Spleen (tissue), 11 donors: Measurements from ENCODE around the gene NAGA. TPM values are rescaled to one million over a fixed set of nuclear protein-coding genes. Genes with fewer than 3 reads are reported as not detected.

Experiments
- DNase-seq: peaks from one replicate; pipeline ENCODE4 v3.0.0-alpha.2; 2020
- H3K27ac ChIP-seq, 8 donors: fragments of 200-600 bp; sonication (generic) in 7 of 8; 1 replicate in 4 of 8; 2 replicates in 4 of 8; pipeline versions ENCODE4 v1.5.0 to v1.8.0; 2016 to 2021; ENCODE audit warnings: inconsistent platforms in 4 of 8, mild to moderate bottlenecking in 4 of 8, moderate library complexity in 1 of 8
- H3K27me3 ChIP-seq, 7 donors: fragments of 200-600 bp; sonication (generic) in 6 of 7; replicated peaks in 1 of 7; 1 replicate in 4 of 7; 2 replicates in 3 of 7; pipeline versions ENCODE4 v1.5.0 to v1.8.0; 2016 to 2021; ENCODE audit warnings: inconsistent platforms in 3 of 7, mild to moderate bottlenecking in 1 of 7
- H3K36me3 ChIP-seq, 6 donors: fragments of 200-600 bp; sonication (generic) in 5 of 6; 1 replicate in 4 of 6; 2 replicates in 2 of 6; pipeline versions ENCODE4 v1.5.0 to v1.8.0; 2016 to 2021; ENCODE audit warnings: inconsistent platforms in 2 of 6
- H3K4me1 ChIP-seq, 6 donors: fragments of 200-600 bp; sonication (generic) in 5 of 6; 1 replicate in 3 of 6; 2 replicates in 3 of 6; pipeline versions ENCODE4 v1.5.0 to v1.8.0; 2016 to 2021; ENCODE audit warnings: inconsistent platforms in 3 of 6
- H3K4me3 ChIP-seq, 8 donors: fragments of 200-600 bp; sonication (generic) in 7 of 8; 1 replicate in 4 of 8; 2 replicates in 4 of 8; pipeline versions ENCODE4 v1.5.0 to v1.8.0; 2016 to 2021; ENCODE audit warnings: inconsistent platforms in 4 of 8, mild to moderate bottlenecking in 4 of 8, moderate library complexity in 2 of 8
- H3K9me3 ChIP-seq, 8 donors: fragments of 200-600 bp; sonication (generic) in 7 of 8; 1 replicate in 4 of 8; 2 replicates in 4 of 8; pipeline versions ENCODE4 v1.5.0 to v1.8.0; 2016 to 2021; ENCODE audit warnings: inconsistent platforms in 4 of 8
- POLR2A ChIP-seq, 3 donors: fragments of 450-650 bp; IDR thresholded peaks; one replicate each; pipeline ENCODE4 v1.5.1; 2017; ENCODE audit warnings: antibody characterized with exemption in 3 of 3, mild to moderate bottlenecking in 1 of 3
- POLR2AphosphoS5 ChIP-seq, 3 donors: sonication (generic); formaldehyde crosslinking; IDR thresholded peaks; one replicate each; pipeline ENCODE4 v1.5.1; 2017; ENCODE audit warnings: antibody characterized with exemption in 3 of 3
- WGBS, 5 donors: extraction: QIAGEN DNeasy Blood & Tissue Kit in 3 of 5; methylation state at CpG; one replicate each; pipeline versions ENCODE4 v1.1.5 to v1.1.7; 2013 to 2018; 5-methylcytosine and 5-hydroxymethylcytosine counted together
- intact Hi-C: fragments of 100-400 bp; cut with DNase I; formaldehyde crosslinking; loops from one replicate; pipeline ENCODE4 v1.15.0; 2023; ENCODE audit warnings: low total_unique reads
- polyA plus RNA-seq, 3 donors: library from polyadenylated mRNA; stranded (reverse); fragments of 200-250 nt; gene quantifications; one replicate each; pipeline ENCODE4 v1.2.1, GENCODE V29; 2013
- total RNA-seq, 7 donors: library from RNA; depleted of rRNA in 3 of 7; stranded (reverse); fragments of >200 nt in 3 of 7; fragmentation: NEBNext Ultra II Directional in 4 of 7; extraction: Animal tissue kit (Norgen Biotek cat#: 25700) in 4 of 7; gene quantifications; one replicate each; pipeline versions ENCODE4 v1.1.0 to v1.2.1, GENCODE V29; 2016 to 2021
- TF ChIP-seq, protein P1 (sequence below), 11 experiments: fragments of 200-600 bp in 7 of 11; fragments of 450-650 bp in 4 of 11; sonication (generic) in 4 of 11; IDR thresholded peaks in 8 of 11; conservative IDR thresholded peaks in 3 of 11; 1 replicate in 7 of 11; 2 replicates in 4 of 11; pipeline versions ENCODE4 v1.4.0 to v1.8.0; 2016 to 2021; ENCODE audit warnings: antibody characterized with exemption in 11 of 11, inconsistent platforms in 4 of 11, mild to moderate bottlenecking in 1 of 11
- donor health status: healthy with polysubstance abuse.
- donor health status: DM: no; HTN: no; CAD: no; lungs with moderate emphysema.
- donor health status: DM: no; HTN: no; CAD: no.
- donor health status: Bipolar disorder and iron deficiency.
- donor health status: healthy.
- donor health status: DM: no; HTN: no; CAD: no.
- donor health status: DM: yes; HTN: yes; CAD: no.

Gene NAGA
- total and polyA plus RNA-seq, 10 donors: 7.0 to 60.2 (median 27.2) TPM

DNA sequence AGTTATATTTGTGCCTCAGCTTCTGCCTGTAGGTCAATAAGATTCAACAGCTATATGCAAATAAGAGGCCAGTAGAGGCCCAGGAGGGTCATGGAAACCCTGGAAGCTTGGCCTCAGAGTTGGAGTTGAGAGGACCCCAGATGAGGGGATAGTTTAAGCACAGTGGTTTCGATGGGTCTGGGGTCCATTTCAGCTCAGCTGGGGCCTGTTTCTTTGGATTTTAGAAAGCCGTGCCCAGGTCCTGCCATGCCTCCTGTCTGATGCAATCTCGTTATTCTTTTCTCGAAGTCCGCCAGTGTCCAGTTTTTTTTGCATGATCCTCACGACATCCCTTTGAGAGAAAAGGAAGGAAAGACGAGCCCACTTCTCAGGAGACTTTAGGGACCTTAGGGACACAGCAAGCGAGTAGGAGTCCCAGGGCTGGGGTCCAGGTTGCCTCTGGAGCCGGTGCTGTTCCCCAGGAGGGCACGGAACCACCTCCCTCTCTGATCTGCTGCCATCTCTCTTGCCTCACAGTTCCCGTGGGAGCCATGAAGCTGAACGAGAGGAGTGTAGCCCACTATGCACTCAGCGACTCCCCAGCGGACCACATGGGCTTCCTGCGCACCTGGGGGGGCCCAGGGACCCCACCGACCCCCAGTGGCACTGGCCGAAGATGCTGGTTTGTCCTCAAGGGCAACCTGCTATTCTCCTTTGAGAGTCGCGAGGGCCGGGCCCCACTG lies 6.3 kb upstream of the NAGA start:
- intact Hi-C loops: no loop called here
- peak; percentile 28 for DNase-seq
- Histone ChIP-seq H3K27ac (peak overlapping the region in 1 of 8 donors; percentile 98), H3K4me3 (no peak overlapping the region), H3K9me3 (no peaks in the 10 kb centered on the region), H3K4me1 (peaks cover 24 to 80% (median 60%) of the 10 kb centered on the region in 6 donors), H3K27me3 (no peaks in the 10 kb centered on the region), H3K36me3 (peaks cover 0 to 29% (median 3%) of the 10 kb centered on the region in 6 donors)
- TF ChIP-seq POLR2AphosphoS5 (IDR thresholded peaks at IDR 0.05): no peak
- TF ChIP-seq, protein P1, sequence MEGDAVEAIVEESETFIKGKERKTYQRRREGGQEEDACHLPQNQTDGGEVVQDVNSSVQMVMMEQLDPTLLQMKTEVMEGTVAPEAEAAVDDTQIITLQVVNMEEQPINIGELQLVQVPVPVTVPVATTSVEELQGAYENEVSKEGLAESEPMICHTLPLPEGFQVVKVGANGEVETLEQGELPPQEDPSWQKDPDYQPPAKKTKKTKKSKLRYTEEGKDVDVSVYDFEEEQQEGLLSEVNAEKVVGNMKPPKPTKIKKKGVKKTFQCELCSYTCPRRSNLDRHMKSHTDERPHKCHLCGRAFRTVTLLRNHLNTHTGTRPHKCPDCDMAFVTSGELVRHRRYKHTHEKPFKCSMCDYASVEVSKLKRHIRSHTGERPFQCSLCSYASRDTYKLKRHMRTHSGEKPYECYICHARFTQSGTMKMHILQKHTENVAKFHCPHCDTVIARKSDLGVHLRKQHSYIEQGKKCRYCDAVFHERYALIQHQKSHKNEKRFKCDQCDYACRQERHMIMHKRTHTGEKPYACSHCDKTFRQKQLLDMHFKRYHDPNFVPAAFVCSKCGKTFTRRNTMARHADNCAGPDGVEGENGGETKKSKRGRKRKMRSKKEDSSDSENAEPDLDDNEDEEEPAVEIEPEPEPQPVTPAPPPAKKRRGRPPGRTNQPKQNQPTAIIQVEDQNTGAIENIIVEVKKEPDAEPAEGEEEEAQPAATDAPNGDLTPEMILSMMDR (IDR thresholded peaks at IDR 0.05 in 8 of 11, conservative IDR thresholded peaks at IDR 0.05 in 3 of 11): no peak
- TF ChIP-seq POLR2A (IDR thresholded peaks at IDR 0.05): no peak
- 92 to 96% (median 93%) methylated on average over 10 to 20 of the region's 20 CpGs for WGBS, 5 donors

DNA sequence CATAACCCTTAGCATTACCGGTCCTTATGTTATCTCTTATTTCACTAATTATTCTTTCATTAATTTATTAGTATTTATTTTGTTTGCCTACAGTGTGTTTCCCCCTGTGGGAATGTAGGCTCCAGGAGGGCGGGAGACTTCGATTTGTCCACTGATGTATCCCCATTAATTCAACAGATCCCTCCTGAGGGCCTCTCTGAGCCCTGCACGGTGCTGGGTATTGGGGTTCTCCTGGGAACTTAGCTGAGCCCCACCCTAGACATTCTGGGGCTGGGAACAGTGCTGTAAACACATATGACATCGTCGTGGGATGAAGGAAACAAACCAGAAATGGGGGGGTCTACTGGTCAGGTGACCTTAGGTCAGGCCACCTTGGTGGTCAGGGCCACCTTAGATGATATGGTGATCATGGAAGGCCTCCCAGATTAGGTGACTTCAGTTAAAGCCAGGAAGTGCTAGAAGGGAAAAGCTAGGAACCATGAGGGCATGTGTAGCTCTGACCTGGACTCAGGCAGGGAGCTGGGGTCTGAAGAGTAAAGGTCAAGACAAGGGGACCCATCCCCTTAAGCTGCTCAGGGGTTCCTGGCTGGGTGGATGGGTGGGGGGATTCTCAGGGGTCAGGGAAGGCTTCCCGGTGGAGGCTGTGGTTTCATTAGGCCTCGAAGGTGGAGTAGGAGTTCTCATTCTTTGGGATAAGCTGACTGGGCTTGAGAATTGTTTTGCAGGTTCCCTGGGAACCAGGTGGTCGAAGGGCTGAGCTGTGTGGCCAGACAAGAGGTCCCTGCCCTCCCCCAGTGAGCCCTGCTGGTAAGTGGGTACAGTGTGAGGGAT lies 4.4 kb upstream of the NAGA start:
- H3K4me3 ChIP-seq: peak overlapping the region in 7 of 8 donors; percentile 34 to 70 (median 49)
- DNase-seq: peak; percentile 56
- intact Hi-C loops: no loop called here
- WGBS, 5 donors: 69 to 83% (median 78%) methylated on average over 9 of the region's 9 CpGs
- H3K9me3 ChIP-seq: no peaks in the 10 kb centered on the region
- H3K27ac ChIP-seq: peak overlapping the region; percentile 38 to 92 (median 86)
- no peaks in the 10 kb centered on the region for H3K27me3 ChIP-seq
- peaks cover 21 to 77% (median 58%) of the 10 kb centered on the region in 6 donors for H3K4me1 ChIP-seq
- no peak for TF ChIP-seq POLR2AphosphoS5 (IDR thresholded peaks at IDR 0.05)
- TF ChIP-seq POLR2A (IDR thresholded peaks at IDR 0.05): no peak
- TF ChIP-seq, protein P1 (IDR thresholded peaks at IDR 0.05 in 8 of 11, conservative IDR thresholded peaks at IDR 0.05 in 3 of 11): no peak
- H3K36me3 ChIP-seq: peaks cover 0 to 22% (median 0%) of the 10 kb centered on the region in 6 donors

DNA sequence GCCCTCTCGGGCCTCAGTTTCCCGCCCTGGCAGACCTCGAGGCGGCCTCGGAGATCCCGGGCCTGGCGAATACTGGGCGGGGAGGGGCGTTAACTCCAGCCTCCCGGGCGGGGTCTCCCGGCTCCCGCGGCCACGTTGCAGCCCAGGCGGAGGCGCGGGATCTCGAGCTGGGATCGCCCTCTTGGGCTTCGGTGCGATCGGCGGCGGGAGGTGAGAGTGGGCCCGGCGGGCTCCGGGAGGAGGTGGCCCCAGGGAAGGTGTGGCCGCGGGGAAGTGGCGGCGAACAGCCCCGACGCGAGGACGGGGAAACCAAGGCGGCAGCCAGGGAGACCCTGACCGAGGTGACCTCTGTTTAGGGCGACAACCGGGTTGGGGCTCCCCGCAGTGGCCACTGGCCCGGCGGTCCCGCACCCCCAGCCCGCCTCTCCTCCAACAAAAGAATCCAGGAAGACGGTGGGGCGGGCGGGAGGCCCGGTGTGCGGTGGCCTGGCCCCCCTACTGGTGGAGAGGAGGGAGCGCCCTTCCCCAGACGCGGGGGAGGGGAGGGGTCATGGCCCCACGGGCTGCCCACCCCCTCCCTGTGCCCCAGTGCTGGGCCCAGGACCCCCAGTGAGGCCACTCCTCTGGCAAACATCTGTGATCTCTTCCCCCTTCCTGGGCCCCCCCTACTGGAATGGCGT lies 3.7 kb upstream of the NAGA start, which contains the start of gene PHETA2:
PHETA2 (plus strand) TSS at position 117 of the 680 bp plus-strand sequence. CDS start 3,046 bp downstream, outside the sequence.
- no peaks in the 10 kb centered on the region for H3K9me3 ChIP-seq
- peak within 1 kb of the TSS; percentile 38 to 92 (median 86) for H3K27ac ChIP-seq
- TF ChIP-seq, protein P1 (IDR thresholded peaks at IDR 0.05 in 8 of 11, conservative IDR thresholded peaks at IDR 0.05 in 3 of 11): peak; percentile 19 to 72 (median 45)
- TF ChIP-seq POLR2AphosphoS5 (IDR thresholded peaks at IDR 0.05) (peak; percentile 22 to 73 (median 54)), POLR2A (IDR thresholded peaks at IDR 0.05) (no peak)
- intact Hi-C loops: no loop called here
- peak within 1 kb of the TSS; percentile 34 to 70 (median 48) for H3K4me3 ChIP-seq
- DNase-seq: peak; percentile 87
- no peaks in the 10 kb centered on the region for H3K27me3 ChIP-seq
- peaks cover 26 to 85% (median 63%) of the 10 kb centered on the region in 6 donors for H3K4me1 ChIP-seq
- H3K36me3 ChIP-seq: peaks cover 0 to 22% (median 0%) of the 10 kb centered on the region in 6 donors
- WGBS, 5 donors: 1 to 2% (median 1%) methylated on average over 47 to 55 of the region's 55 CpGs
